GM19467 (cell line): Measurements from ENCODE around the gene PRKCA.

Source experiments
- ATAC-seq: cut with Tn5 transposase; IDR thresholded peaks from one replicate; pipeline ENCODE4 v1.9.1; 2021; ENCODE audit warnings: mild to moderate bottlenecking, moderate library complexity; ENCODE audit not compliant: unreplicated experiment

The PRKCA gene

GRCh38 chr17:66508896-66509844 is 206.8 kb downstream of the PRKCA start:
- ATAC-seq: no peak

- no peak for ATAC-seq
These were observed 207.5 kb downstream of the PRKCA start for GRCh38 chr17:66509926-66510325.

GRCh38 chr17:66511135-66511534 is 208.7 kb downstream of the PRKCA start:
- ATAC-seq: no peak

- no peak for ATAC-seq
These were observed 211.9 kb downstream of the PRKCA start for GRCh38 chr17:66514227-66514806.

GRCh38 chr17:66515974-66516373 is 213.6 kb downstream of the PRKCA start:
- no peak for ATAC-seq

- ATAC-seq: no peak
These were observed 215.1 kb downstream of the PRKCA start for GRCh38 chr17:66517336-66518009.

GRCh38 chr17:66518108-66518507 is 215.7 kb downstream of the PRKCA start:
- ATAC-seq: no peak

GRCh38 chr17:66518677-66519076 is 216.3 kb downstream of the PRKCA start:
- no peak for ATAC-seq

GRCh38 chr17:66519154-66519553 is 216.7 kb downstream of the PRKCA start:
- ATAC-seq: no peak

- ATAC-seq: no peak
These were observed 218.6 kb downstream of the PRKCA start for GRCh38 chr17:66520999-66521398.

- ATAC-seq: no peak
These were observed 220.3 kb downstream of the PRKCA start for GRCh38 chr17:66522591-66523272.

- no peak for ATAC-seq
These were observed 221.2 kb downstream of the PRKCA start for GRCh38 chr17:66523378-66524200.

GRCh38 chr17:66524877-66525276 is 222.5 kb downstream of the PRKCA start:
- no peak for ATAC-seq

- ATAC-seq: no peak
These were observed 222.9 kb downstream of the PRKCA start for GRCh38 chr17:66525338-66525737.

- ATAC-seq: no peak
These were observed 224.4 kb downstream of the PRKCA start for GRCh38 chr17:66526827-66527226.

GRCh38 chr17:66527335-66527734 is 224.9 kb downstream of the PRKCA start:
- ATAC-seq: no peak

GRCh38 chr17:66531851-66532295 is 229.5 kb downstream of the PRKCA start:
- no peak for ATAC-seq

- ATAC-seq: no peak
These were observed 231.2 kb downstream of the PRKCA start for GRCh38 chr17:66533572-66533971.

- no peak for ATAC-seq
These were observed 231.6 kb downstream of the PRKCA start for GRCh38 chr17:66533986-66534385.

- no peak for ATAC-seq
These were observed 233.2 kb downstream of the PRKCA start for GRCh38 chr17:66535611-66536010.
